SK-N-SH treated with all-trans-retinoic acid at 6 μM for 48 hours (cell line): ENCODE results near the gene TBC1D4.

ENCODE experiments used
- ATAC-seq: fragments of 200-7000 bp; cut with Tn5 transposase; 3 replicates; pipeline ENCODE4 v1.9.1; 2020; ENCODE audit warnings: mild to moderate bottlenecking, moderate library complexity
- ARNTL ChIP-seq: fragments of 450-650 bp; formaldehyde crosslinking; IDR thresholded peaks from 2 replicates; pipeline ENCODE4 v1.5.0; 2020; ENCODE audit warnings: low read depth, mild to moderate bottlenecking, moderate library complexity, borderline replicate concordance
- BACH2 ChIP-seq: fragments of 250-450 bp; sonication (Bioruptor Pico); IDR thresholded peaks from 2 replicates; pipeline ENCODE4 v1.9.0; 2021; ENCODE audit warnings: mild to moderate bottlenecking, borderline replicate concordance
- CREB5 ChIP-seq: fragments of 250-450 bp; sonication (Bioruptor Pico); IDR thresholded peaks from 2 replicates; pipeline ENCODE4 v1.5.1; 2020; ENCODE audit warnings: low read depth, mild to moderate bottlenecking, moderate library complexity
- CSDC2 ChIP-seq: fragments of 250-450 bp; sonication (Bioruptor Pico); IDR thresholded peaks from 2 replicates; pipeline ENCODE4 v1.5.0; 2020; ENCODE audit warnings: mild to moderate bottlenecking, moderate library complexity
- CSRNP3 ChIP-seq: fragments of 250-450 bp; sonication (Bioruptor Pico); IDR thresholded peaks from 2 replicates; pipeline ENCODE4 v1.5.1; 2021; ENCODE audit warnings: mild to moderate bottlenecking, moderate library complexity
- ESRRG ChIP-seq: fragments of 250-450 bp; sonication (Bioruptor Pico); IDR thresholded peaks from 2 replicates; pipeline ENCODE4 v1.6.1; 2021; ENCODE audit warnings: mild to moderate bottlenecking
- GLIS3 ChIP-seq: fragments of 250-450 bp; sonication (Bioruptor Pico); IDR thresholded peaks from 2 replicates; pipeline ENCODE4 v1.5.0; 2020; ENCODE audit warnings: mild to moderate bottlenecking, moderate library complexity
- ISL1 ChIP-seq: fragments of 250-450 bp; sonication (Bioruptor Pico); IDR thresholded peaks from 2 replicates; pipeline ENCODE4 v2.1.2; 2022; ENCODE audit warnings: mild to moderate bottlenecking, moderate library complexity
- OSR1 ChIP-seq: fragments of 250-450 bp; sonication (Bioruptor Pico); IDR thresholded peaks from 2 replicates; pipeline ENCODE4 v1.8.0; 2022; ENCODE audit warnings: moderate library complexity, mild to moderate bottlenecking, inconsistent platforms
- PATZ1 ChIP-seq: fragments of 250-450 bp; sonication (Bioruptor Pico); IDR thresholded peaks from 2 replicates; pipeline ENCODE4 v1.8.0; 2020; ENCODE audit warnings: mild to moderate bottlenecking, moderate library complexity, borderline replicate concordance
- POU6F1 ChIP-seq: fragments of 250-450 bp; sonication (Bioruptor Pico); IDR thresholded peaks from 2 replicates; pipeline ENCODE4 v1.8.0; 2021; ENCODE audit warnings: low read depth, mild to moderate bottlenecking, moderate library complexity, borderline replicate concordance
- PPARA ChIP-seq: fragments of 250-450 bp; sonication (Bioruptor Pico); IDR thresholded peaks from 2 replicates; pipeline ENCODE4 v1.5.0; 2020; ENCODE audit warnings: mild to moderate bottlenecking, borderline replicate concordance
- RARB ChIP-seq: fragments of 250-450 bp; sonication (Bioruptor Pico); IDR thresholded peaks from 2 replicates; pipeline ENCODE4 v1.8.0; 2021; ENCODE audit warnings: mild to moderate bottlenecking, moderate library complexity
- SNAI2 ChIP-seq: fragments of 250-450 bp; sonication (Bioruptor Pico); IDR thresholded peaks from 2 replicates; pipeline ENCODE4 v1.5.0; 2020; ENCODE audit warnings: mild to moderate bottlenecking, moderate library complexity
- TCF4 ChIP-seq: fragments of 250-450 bp; sonication (Bioruptor Pico); IDR thresholded peaks from 2 replicates; pipeline ENCODE4 v1.8.0; 2021; ENCODE audit warnings: mild to moderate bottlenecking, moderate library complexity, borderline replicate concordance
- TOX ChIP-seq: fragments of 250-450 bp; sonication (Bioruptor Pico); IDR thresholded peaks from 2 replicates; pipeline ENCODE4 v1.8.0; 2021; ENCODE audit warnings: mild to moderate bottlenecking, moderate library complexity, borderline replicate concordance
- TSHZ2 ChIP-seq: fragments of 250-450 bp; sonication (Bioruptor Pico); IDR thresholded peaks from 2 replicates; pipeline ENCODE4 v1.5.0; 2020; ENCODE audit warnings: mild to moderate bottlenecking, moderate library complexity
- ZC3H10 ChIP-seq: fragments of 250-450 bp; sonication (Bioruptor Pico); IDR thresholded peaks from 2 replicates; pipeline ENCODE4 v1.5.1; 2021; ENCODE audit warnings: mild to moderate bottlenecking, moderate library complexity
- ZFP3 ChIP-seq: fragments of 250-450 bp; sonication (Bioruptor Pico); IDR thresholded peaks from 2 replicates; pipeline ENCODE4 v1.5.0; 2020; ENCODE audit warnings: mild to moderate bottlenecking, moderate library complexity
- ZFP30 ChIP-seq: fragments of 450-650 bp; formaldehyde crosslinking; IDR thresholded peaks from 2 replicates; pipeline ENCODE4 v1.5.0; 2022; ENCODE audit warnings: mild to moderate bottlenecking, moderate library complexity
- ZNF70 ChIP-seq: fragments of 450-650 bp; formaldehyde crosslinking; IDR thresholded peaks from 2 replicates; pipeline ENCODE4 v1.5.0; 2020; ENCODE audit warnings: mild to moderate bottlenecking, moderate library complexity
- ZNF8 ChIP-seq: fragments of 450-650 bp; formaldehyde crosslinking; IDR thresholded peaks from 2 replicates; pipeline ENCODE4 v1.5.0; 2020; ENCODE audit warnings: mild to moderate bottlenecking, moderate library complexity

TBC1D4 gene

GRCh38 chr13:75372517-75372916, 109.5 kb downstream of the TBC1D4 start:
- ATAC-seq: peak; percentile 77

GRCh38 chr13:75371203-75371602, 110.8 kb downstream of the TBC1D4 start:
- TF ChIP-seq CREB5 (no peak), ZFP30 (CRISPR knock-in tag) (no peak), PPARA (CRISPR knock-in tag) (no peak), TOX (no peak), ZNF70 (CRISPR knock-in tag) (no peak), PATZ1 (CRISPR knock-in tag) (no peak), POU6F1 (CRISPR knock-in tag) (no peak), TSHZ2 (CRISPR knock-in tag) (no peak), TCF4 (CRISPR knock-in tag) (no peak), ESRRG (CRISPR knock-in tag) (no peak), GLIS3 (CRISPR knock-in tag) (no peak), ZFP3 (CRISPR knock-in tag) (no peak), OSR1 (CRISPR knock-in tag) (no peak), RARB (no peak), ARNTL (no peak)
- TF ChIP-seq, all 23 proteins: peak for 0
- ATAC-seq: no peak

More at GRCh38 chr13:75372517-75372916, 109.5 kb downstream of the TBC1D4 start:
- TF ChIP-seq TSHZ2 (CRISPR knock-in tag): no peak
- TF ChIP-seq ZNF70 (CRISPR knock-in tag): no peak
- TF ChIP-seq ZFP3 (CRISPR knock-in tag): no peak
- no peak for TF ChIP-seq CSDC2 (CRISPR knock-in tag)
- no peak for TF ChIP-seq RARB

- no peak for ATAC-seq
- TF ChIP-seq TCF4 (CRISPR knock-in tag) (no peak), ZNF70 (CRISPR knock-in tag) (no peak), PPARA (CRISPR knock-in tag) (no peak), RARB (no peak), ARNTL (no peak), CSRNP3 (CRISPR knock-in tag) (no peak), ESRRG (CRISPR knock-in tag) (no peak), BACH2 (CRISPR knock-in tag) (no peak), SNAI2 (CRISPR knock-in tag) (no peak), OSR1 (CRISPR knock-in tag) (no peak), ZNF8 (CRISPR knock-in tag) (no peak), ZFP30 (CRISPR knock-in tag) (no peak), POU6F1 (CRISPR knock-in tag) (no peak), ZC3H10 (CRISPR knock-in tag) (no peak), ISL1 (CRISPR knock-in tag) (no peak), TOX (no peak), CSDC2 (CRISPR knock-in tag) (no peak), CREB5 (no peak)
These were observed 111.2 kb downstream of the TBC1D4 start for GRCh38 chr13:75370774-75371173.
